GM12878 (cell line): ENCODE data around the gene ARAP2. TPM values are rescaled to one million over a fixed set of nuclear protein-coding genes. Genes with fewer than 3 reads are reported as not detected.

Source experiments
- ATAC-seq: fragments of 200-7000 bp; cut with Tn5 transposase; 3 replicates; pipeline ENCODE4 v1.9.1; 2020; ENCODE audit warnings: mild to moderate bottlenecking, moderate library complexity
- BruUV-seq: library from RNA; stranded (reverse); fragments of 400-500 nt; replicated peaks from 2 replicates; lab custom pipeline; 2021; lab: Mats Ljungman, UMichigan
- CTCF ChIA-PET: fragments of 300-600 bp; sonication (Branson Sonifier 250); formaldehyde crosslinking; extraction: SDS; loops from one replicate; lab custom pipeline; 2021; ENCODE audit warnings: inconsistent platforms; lab: Yijun Ruan, JAX
- POLR2A ChIA-PET: fragments of 350-600 bp; formaldehyde crosslinking; extraction: SDS; loops from one replicate; lab custom pipeline; 2021; ENCODE audit warnings: inconsistent platforms; lab: Charles Lee
- RAD21 ChIA-PET: fragments of 300-600 bp; sonication (Branson Sonifier 250); formaldehyde crosslinking; loops from one replicate; lab custom pipeline; 2023; ENCODE audit warnings: antibody characterized with exemption; ENCODE audit not compliant: unreplicated experiment; lab: Charles Lee
- SMC1A ChIA-PET: fragments of 300-600 bp; sonication (Branson Sonifier 250); formaldehyde crosslinking; loops from one replicate; lab custom pipeline; 2023; ENCODE audit not compliant: unreplicated experiment, uncharacterized antibody; lab: Charles Lee
- DNase-seq: peaks from one replicate; pipeline ENCODE4 v3.0.0-alpha.2; 2011; ENCODE audit warnings: low read depth, low spot score
- FAIRE-seq: peaks from 3 replicates; lab custom pipeline; 2011; peaks lifted over from hg19 to GRCh38; lab: Jason Lieb, UNC
- H2AFZ ChIP-seq: 2 replicates; pipeline ENCODE4 v1.6.0; 2011; ENCODE audit warnings: low read depth, low read length, control low read depth; ENCODE audit not compliant: control insufficient read depth
- H3K27ac ChIP-seq: 2 replicates; pipeline ENCODE4 v1.5.1; 2011; ENCODE audit warnings: control low read depth; ENCODE audit not compliant: control insufficient read depth, insufficient read depth
- H3K27me3 ChIP-seq, 2 experiments: replicated peaks in 1 of 2; 2 replicates each; pipeline versions ENCODE4 v1.6.0 to v1.6.1; 2011; ENCODE audit warnings: low read length in 1 of 2; ENCODE audit not compliant: control insufficient read depth in 2 of 2, insufficient read depth in 2 of 2
- H3K36me3 ChIP-seq, 2 experiments: 2 replicates each; pipeline ENCODE4 v1.5.1; 2011; ENCODE audit warnings: low read length in 1 of 2; ENCODE audit not compliant: control insufficient read depth in 2 of 2, insufficient read depth in 2 of 2
- H3K4me1 ChIP-seq: 2 replicates; pipeline ENCODE4 v1.6.1; 2011; ENCODE audit warnings: mild to moderate bottlenecking, low read length, moderate library complexity, mixed read lengths; ENCODE audit not compliant: control insufficient read depth, insufficient read depth
- H3K4me2 ChIP-seq: 2 replicates; pipeline ENCODE4 v1.6.0; 2011; ENCODE audit warnings: control low read depth; ENCODE audit not compliant: control insufficient read depth, insufficient read depth
- H3K4me3 ChIP-seq: fragments of 200-600 bp; sonication (generic); 2 replicates; pipeline ENCODE4 v1.5.1; 2016
- H3K79me2 ChIP-seq: 2 replicates; pipeline ENCODE4 v1.6.0; 2011; ENCODE audit warnings: low read length; ENCODE audit not compliant: control insufficient read depth, insufficient read depth
- H3K9ac ChIP-seq: 2 replicates; pipeline ENCODE4 v1.8.0; 2011; ENCODE audit warnings: low read length, control low read depth, mixed read lengths; ENCODE audit not compliant: control insufficient read depth, insufficient read depth
- H3K9me3 ChIP-seq: replicated peaks from 3 replicates; pipeline ENCODE4 v1.5.1; 2011; ENCODE audit warnings: mild to moderate bottlenecking, low read length; ENCODE audit not compliant: control insufficient read depth, insufficient read depth
- H4K20me1 ChIP-seq: 2 replicates; pipeline ENCODE4 v1.6.0; 2011; ENCODE audit not compliant: control insufficient read depth, insufficient read depth
- BCL11A ChIP-seq: IDR thresholded peaks from 2 replicates; pipeline ENCODE4 v1.6.1; 2011; ENCODE audit warnings: low read depth, low read length
- PAX8 ChIP-seq: fragments of 450-650 bp; IDR thresholded peaks from 2 replicates; pipeline ENCODE4 v1.6.1; 2017; ENCODE audit warnings: mild to moderate bottlenecking, moderate library complexity
- POLR2AphosphoS5 ChIP-seq: IDR thresholded peaks from 2 replicates; pipeline ENCODE4 v1.6.1; 2011; ENCODE audit warnings: mild to moderate bottlenecking, low read length, inconsistent platforms
- POU2F2 ChIP-seq: IDR thresholded peaks from 3 replicates; pipeline ENCODE4 v1.6.1; 2011; ENCODE audit warnings: low read depth, mild to moderate bottlenecking, low read length, borderline replicate concordance
- SIX5 ChIP-seq: IDR thresholded peaks from 2 replicates; pipeline ENCODE4 v1.6.1; 2011; ENCODE audit warnings: mild to moderate bottlenecking, low read depth, low read length, moderate library complexity; ENCODE audit not compliant: severe bottlenecking
- SPI1 ChIP-seq: IDR thresholded peaks from 2 replicates; pipeline ENCODE4 v1.6.1; 2011; ENCODE audit warnings: low read depth, mild to moderate bottlenecking, low read length, moderate library complexity, borderline replicate concordance; ENCODE audit not compliant: insufficient read depth
- TAF1 ChIP-seq: IDR thresholded peaks from 2 replicates; pipeline ENCODE4 v1.6.1; 2011; ENCODE audit warnings: mild to moderate bottlenecking, low read depth, low read length, borderline replicate concordance
- WGBS: methylation state at CpG from one replicate; pipeline ENCODE4 v1.1.6; 2016; ENCODE audit warnings: low lambda C conversion rate; ENCODE audit not compliant: insufficient replicate concordance, insufficient coverage; ENCODE audit errors: missing lambda C conversion rate; 5-methylcytosine and 5-hydroxymethylcytosine counted together
- in situ Hi-C: fragments of 300-500 bp; cut with MboI; formaldehyde crosslinking; loops from 9 replicates; pipeline ENCODE4 v1.14.3; 2018; ENCODE audit warnings: mixed read lengths
- intact Hi-C: fragments of 100-400 bp; cut with micrococcal nuclease; formaldehyde crosslinking; loops from one replicate; pipeline ENCODE4 v1.14.2; 2022; ENCODE audit not compliant: unreplicated experiment
- polyA plus RNA-seq, 11 experiments: library from polyadenylated mRNA; depleted of rRNA in 4 of 11; unstranded in 6 of 11; stranded (reverse) in 5 of 11; fragments of >200 nt; fragmentation: Nextera tagmentation in 4 of 11; fragmentation: Illumina TruSeq in 1 of 11; extraction: Ambion mirVana in 4 of 11; extraction: Trizol in 1 of 11; gene quantifications; 1 replicate in 1 of 11; 2 replicates in 10 of 11; pipeline versions ENCODE4 v1.2.1 to v1.2.3, GENCODE V29; 2011 to 2016; ENCODE audit warnings: inconsistent platforms in 2 of 11, missing spikeins in 2 of 11, low read depth in 1 of 11
- total RNA-seq, 4 experiments: library from RNA; depleted of rRNA in 3 of 4; stranded (reverse); fragments of >200 nt in 3 of 4; fragmentation: Illumina TruSeq in 1 of 4; extraction: Trizol in 1 of 4; gene quantifications; 2 replicates each; pipeline versions ENCODE4 v1.2.1 to v1.2.3, GENCODE V29; 2013 to 2021
- TF ChIP-seq, protein P1 (sequence below): fragments of 450-650 bp; IDR thresholded peaks from 2 replicates; pipeline ENCODE4 v1.6.1; 2016; ENCODE audit warnings: mild to moderate bottlenecking, moderate library complexity, borderline replicate concordance

Gene ARAP2
- total and polyA plus RNA-seq, 10 of the 15 experiments (the other 5 are each of a cell fraction or from before 2014, with no cell fraction given), result 5.4 to 36.1 (median 12.2) TPM

DNA sequence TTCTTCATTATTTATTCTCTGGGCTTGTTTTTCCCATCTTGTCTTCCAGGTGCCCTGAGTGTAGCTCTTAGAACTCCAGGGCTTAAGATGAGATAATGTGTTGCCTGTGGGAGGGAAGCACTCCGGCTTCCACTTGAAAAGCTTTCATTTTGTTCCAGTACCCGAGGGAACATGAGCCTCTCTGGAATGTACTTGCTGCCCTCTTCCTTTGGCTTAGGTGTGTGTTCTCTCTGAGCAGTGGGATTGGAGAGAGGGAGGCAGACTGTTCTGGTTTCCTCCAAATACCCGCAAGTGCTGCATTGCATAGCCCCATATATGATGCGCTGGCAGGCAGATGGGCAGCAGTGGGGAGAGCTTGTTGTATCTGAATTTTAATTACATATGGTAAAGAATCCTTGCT, 36.2 kb upstream of the ARAP2 start:
- Histone ChIP-seq H3K27me3 (no peaks in the 10 kb centered on the region), H2AFZ (no peak overlapping the region), H3K4me2 (no peak overlapping the region), H3K27ac (no peak overlapping the region), H3K36me3 (no peaks in the 10 kb centered on the region), H4K20me1 (no peaks in the 10 kb centered on the region), H3K9ac (no peak overlapping the region), H3K4me1 (peaks cover 5% of the 10 kb centered on the region), H3K9me3 (no peaks in the 10 kb centered on the region), H3K79me2 (no peaks in the 10 kb centered on the region), H3K4me3 (no peak overlapping the region)
- in situ Hi-C loops (no loop called here), intact Hi-C loops (no loop called here)
- TF ChIP-seq SIX5, result no peak
- TF ChIP-seq BCL11A, result no peak
- TF ChIP-seq SPI1, result no peak
- no peak for TF ChIP-seq POU2F2
- no peak for TF ChIP-seq TAF1
- TF ChIP-seq, protein P1, sequence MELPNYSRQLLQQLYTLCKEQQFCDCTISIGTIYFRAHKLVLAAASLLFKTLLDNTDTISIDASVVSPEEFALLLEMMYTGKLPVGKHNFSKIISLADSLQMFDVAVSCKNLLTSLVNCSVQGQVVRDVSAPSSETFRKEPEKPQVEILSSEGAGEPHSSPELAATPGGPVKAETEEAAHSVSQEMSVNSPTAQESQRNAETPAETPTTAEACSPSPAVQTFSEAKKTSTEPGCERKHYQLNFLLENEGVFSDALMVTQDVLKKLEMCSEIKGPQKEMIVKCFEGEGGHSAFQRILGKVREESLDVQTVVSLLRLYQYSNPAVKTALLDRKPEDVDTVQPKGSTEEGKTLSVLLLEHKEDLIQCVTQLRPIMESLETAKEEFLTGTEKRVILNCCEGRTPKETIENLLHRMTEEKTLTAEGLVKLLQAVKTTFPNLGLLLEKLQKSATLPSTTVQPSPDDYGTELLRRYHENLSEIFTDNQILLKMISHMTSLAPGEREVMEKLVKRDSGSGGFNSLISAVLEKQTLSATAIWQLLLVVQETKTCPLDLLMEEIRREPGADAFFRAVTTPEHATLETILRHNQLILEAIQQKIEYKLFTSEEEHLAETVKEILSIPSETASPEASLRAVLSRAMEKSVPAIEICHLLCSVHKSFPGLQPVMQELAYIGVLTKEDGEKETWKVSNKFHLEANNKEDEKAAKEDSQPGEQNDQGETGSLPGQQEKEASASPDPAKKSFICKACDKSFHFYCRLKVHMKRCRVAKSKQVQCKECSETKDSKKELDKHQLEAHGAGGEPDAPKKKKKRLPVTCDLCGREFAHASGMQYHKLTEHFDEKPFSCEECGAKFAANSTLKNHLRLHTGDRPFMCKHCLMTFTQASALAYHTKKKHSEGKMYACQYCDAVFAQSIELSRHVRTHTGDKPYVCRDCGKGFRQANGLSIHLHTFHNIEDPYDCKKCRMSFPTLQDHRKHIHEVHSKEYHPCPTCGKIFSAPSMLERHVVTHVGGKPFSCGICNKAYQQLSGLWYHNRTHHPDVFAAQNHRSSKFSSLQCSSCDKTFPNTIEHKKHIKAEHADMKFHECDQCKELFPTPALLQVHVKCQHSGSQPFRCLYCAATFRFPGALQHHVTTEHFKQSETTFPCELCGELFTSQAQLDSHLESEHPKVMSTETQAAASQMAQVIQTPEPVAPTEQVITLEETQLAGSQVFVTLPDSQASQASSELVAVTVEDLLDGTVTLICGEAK, result no peak
- no peak for TF ChIP-seq POLR2AphosphoS5
- TF ChIP-seq PAX8, result no peak
- CTCF ChIA-PET, result interaction anchor here (0.6 to 2.0 kb wide), 3 partner anchors 33 to 1870 kb away, joined by 3 to 5 read pairs (median 3); no protein-coding TSS in a partner anchor
- RAD21 ChIA-PET, result interaction anchor here (1.2 kb wide), 1 partner anchor 21 kb away, joined by 3 read pairs; no protein-coding TSS in a partner anchor
- SMC1A ChIA-PET, result interaction anchor here (1.0 to 2.6 kb wide), 12 partner anchors 9 to 1119 kb away, joined by 3 to 10 read pairs (median 4); no protein-coding TSS in a partner anchor
- no peak for FAIRE-seq
- 82% methylated on average over 4 of the region's 4 CpGs for WGBS
- no TSS peak for BruUV-seq
- POLR2A ChIA-PET, result no interaction called here
- no peak for ATAC-seq
- no peak for DNase-seq
